Astrocyte of the spinal cord (primary cell): ENCODE results near the gene TRIO.

Experiments used
- DNase-seq: peaks from one replicate; pipeline ENCODE4 v3.0.0; 2011; ENCODE audit warnings: low read depth, low spot score
- H3K4me3 ChIP-seq: 2 replicates; pipeline ENCODE4 v1.5.1; 2011; ENCODE audit warnings: low read depth, mild to moderate bottlenecking, low read length, moderate library complexity
- CTCF ChIP-seq: IDR thresholded peaks from 2 replicates; pipeline ENCODE4 v1.5.1; 2012; ENCODE audit warnings: low read depth, mild to moderate bottlenecking, low read length, inconsistent platforms
- in situ Hi-C: cut with HindIII; loops from 2 replicates; pipeline ENCODE4 v1.10.0; 2017; ENCODE audit warnings: low sequenced_read_pairs

The TRIO gene

GRCh38 chr5:14182761-14183160 lies 39.6 kb downstream of the TRIO start:
- in situ Hi-C loops: no loop called here
- no peak for TF ChIP-seq CTCF
- no peak overlapping the region for H3K4me3 ChIP-seq
- no peak for DNase-seq

- TF ChIP-seq CTCF: no peak
- H3K4me3 ChIP-seq: no peak overlapping the region
- no peak for DNase-seq
- in situ Hi-C loops: no loop called here
Observed at GRCh38 chr5:14183187-14183939, 40.2 kb downstream of the TRIO start.

- TF ChIP-seq CTCF: no peak
- no peak overlapping the region for H3K4me3 ChIP-seq
- in situ Hi-C loops: no loop called here
- DNase-seq: peak; percentile 56
Observed at GRCh38 chr5:14184082-14184481, 40.9 kb downstream of the TRIO start.

GRCh38 chr5:14184725-14185124 lies 41.6 kb downstream of the TRIO start:
- no peak for TF ChIP-seq CTCF
- in situ Hi-C loops: no loop called here
- peak; percentile 65 for DNase-seq
- no peak overlapping the region for H3K4me3 ChIP-seq

GRCh38 chr5:14185326-14186058 lies 42.4 kb downstream of the TRIO start:
- in situ Hi-C loops: no loop called here
- peak; percentile 78 for DNase-seq
- no peak for TF ChIP-seq CTCF
- no peak overlapping the region for H3K4me3 ChIP-seq

- DNase-seq: peak; percentile 90
- no peak for TF ChIP-seq CTCF
- no peak overlapping the region for H3K4me3 ChIP-seq
- in situ Hi-C loops: no loop called here
Observed at GRCh38 chr5:14186059-14186830, 43.1 kb downstream of the TRIO start.
